Ramos (cell line): ENCODE data around the gene VARS1.

Source experiments
- in situ Hi-C: fragments of 300-500 bp; cut with MboI; formaldehyde crosslinking; loops from one replicate; pipeline ENCODE4 v1.14.3; 2022; ENCODE audit warnings: low sequenced_read_pairs; ENCODE audit not compliant: unreplicated experiment

Gene VARS1

GRCh38 chr6:31749301-31750036, 46.1 kb downstream of the VARS1 start:
- in situ Hi-C loops, result no loop called here
